Measurements from ENCODE around the gene HJURP.

HJURP gene

DNA sequence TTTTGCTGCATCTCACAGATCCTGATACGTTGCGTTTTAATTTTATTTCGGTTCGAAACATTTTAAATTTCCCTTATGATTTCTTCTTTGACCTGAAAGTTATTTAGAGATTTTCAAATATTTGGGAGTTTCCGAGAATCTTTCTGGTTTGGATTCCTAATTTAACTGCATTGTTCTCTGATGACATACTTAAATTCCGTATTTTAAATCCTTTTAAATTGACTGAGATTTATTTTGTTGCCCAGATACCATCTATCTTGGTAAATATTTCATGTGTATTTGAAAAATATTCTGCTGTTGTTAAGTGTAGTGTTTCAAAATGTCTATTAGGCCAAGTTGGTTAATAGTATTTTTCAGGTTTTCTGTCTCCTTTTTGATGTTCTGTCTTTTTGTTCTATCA is 38.5 kb downstream of the HJURP start:
- DNase-seq (ENCODE audit: low spot score) = no peak

DNA sequence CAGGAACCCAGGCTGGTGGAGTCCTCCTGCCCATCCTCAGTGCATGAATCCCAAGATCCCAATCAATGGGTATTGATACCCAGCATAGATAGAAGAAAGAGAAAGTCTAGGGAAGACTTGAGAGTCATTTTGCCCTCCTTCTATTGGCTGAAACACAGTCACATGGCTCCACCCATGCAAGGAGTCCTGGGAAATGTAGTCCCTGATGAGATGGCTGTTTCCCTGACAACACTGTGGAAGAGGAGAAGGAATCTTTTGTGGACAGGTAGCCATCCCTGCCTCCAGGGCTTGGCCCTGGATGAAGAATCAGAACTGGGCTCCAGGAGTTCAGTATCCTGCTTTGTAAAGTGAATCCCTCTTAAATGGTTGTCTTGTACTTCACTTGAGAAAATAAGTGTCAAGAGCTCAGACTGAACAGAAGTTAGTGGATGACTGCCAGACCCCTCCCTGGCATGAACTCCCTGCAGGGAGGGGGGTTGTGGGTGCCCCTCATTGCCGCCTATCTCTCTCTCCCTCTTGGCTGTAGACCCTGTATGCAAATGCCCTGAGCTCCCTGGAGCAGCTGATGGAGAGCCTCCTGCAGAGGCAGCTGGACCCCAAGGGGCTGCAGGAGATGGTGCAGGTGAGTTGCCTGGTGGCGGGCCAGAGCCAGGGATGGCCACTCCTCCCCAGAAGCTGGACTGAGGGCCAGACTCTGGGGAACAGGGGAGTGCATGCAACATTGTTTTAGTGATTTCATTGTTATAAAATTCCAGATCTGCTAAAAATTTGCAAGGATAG is 40.1 kb downstream of the HJURP start:
- no peak for DNase-seq (ENCODE audit: low spot score)

DNA sequence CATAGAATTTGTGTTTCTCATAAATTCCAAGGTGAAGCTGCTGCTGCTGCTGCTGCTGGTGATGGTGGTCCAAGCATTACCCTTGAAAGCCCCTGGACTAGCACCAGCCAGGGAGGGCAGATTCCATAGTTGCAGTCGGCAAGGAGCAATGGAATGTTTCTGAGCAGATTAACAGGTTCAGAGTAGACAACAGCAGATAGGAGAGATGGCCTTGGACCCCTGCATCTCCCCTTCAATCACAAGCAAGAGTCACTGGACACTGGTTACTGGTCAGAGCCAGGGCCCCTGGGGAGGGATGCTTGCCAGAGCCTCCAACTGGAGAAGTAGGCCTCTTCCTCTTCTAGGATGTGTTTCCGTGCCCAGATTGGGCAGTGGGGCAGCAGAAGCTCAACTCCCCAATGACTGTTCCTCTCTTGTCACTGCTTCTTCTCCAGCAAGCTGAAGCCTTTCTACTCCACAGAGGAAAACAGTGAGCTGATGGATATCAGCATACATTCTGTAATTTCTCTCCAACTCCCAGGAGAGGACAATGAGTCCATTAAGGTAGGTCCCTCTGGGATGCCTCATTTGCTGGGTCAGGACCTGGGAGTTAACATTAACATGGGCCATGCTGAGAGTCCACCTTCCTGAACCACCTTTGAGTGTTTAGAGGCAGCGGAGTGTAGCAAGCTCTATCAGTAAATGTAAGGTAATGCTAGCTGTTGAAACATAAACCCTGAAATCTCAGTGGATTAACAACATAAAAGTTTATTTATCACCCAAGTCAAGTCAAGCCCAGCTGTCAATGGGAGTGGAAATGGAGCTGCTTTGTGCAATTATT is 40.9 kb downstream of the HJURP start:
- DNase-seq (ENCODE audit: low spot score) = no peak

DNA sequence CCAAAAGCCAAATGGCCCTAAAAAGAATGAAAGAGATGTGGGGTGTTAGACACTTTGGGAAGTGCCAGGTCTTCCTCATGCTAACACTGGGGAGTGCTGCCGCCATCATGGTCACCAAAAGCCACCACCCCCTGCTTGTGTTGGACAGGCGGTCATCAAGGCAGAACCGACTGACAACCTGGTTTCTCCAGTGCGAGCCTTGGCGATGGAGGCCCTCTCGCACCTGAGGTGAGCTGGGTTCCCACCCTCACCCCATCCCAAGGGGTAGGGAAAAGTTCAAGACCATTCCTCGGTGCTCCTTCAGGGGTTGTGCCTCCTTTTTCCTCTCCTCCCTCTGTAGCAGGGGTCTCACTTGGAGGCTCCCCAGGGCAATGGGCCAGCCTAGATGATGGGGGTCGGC is 42.6 kb downstream of the HJURP start:
- no peak for DNase-seq (ENCODE audit: low spot score)

DNA sequence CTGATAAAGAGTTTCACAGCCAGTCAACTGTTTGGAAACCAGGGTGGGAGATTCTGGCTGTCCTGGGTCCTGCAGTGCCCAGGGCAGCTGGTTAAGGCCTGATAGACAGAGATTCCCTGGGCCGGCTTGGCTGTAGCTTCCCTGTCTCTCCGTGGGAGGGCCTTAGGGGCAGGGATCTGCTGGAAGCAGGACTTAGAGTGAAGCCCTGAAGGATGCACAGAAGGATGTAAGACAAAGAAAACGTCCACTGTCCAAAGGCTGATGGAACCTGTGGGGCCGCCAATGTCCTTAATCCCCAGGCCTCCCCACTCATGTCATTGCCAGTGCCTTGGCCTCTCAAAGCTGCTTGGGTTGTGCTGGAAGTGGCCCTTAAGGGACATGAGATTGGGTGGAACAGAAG is 43.2 kb downstream of the HJURP start:
- no peak for DNase-seq (ENCODE audit: low spot score)

DNA sequence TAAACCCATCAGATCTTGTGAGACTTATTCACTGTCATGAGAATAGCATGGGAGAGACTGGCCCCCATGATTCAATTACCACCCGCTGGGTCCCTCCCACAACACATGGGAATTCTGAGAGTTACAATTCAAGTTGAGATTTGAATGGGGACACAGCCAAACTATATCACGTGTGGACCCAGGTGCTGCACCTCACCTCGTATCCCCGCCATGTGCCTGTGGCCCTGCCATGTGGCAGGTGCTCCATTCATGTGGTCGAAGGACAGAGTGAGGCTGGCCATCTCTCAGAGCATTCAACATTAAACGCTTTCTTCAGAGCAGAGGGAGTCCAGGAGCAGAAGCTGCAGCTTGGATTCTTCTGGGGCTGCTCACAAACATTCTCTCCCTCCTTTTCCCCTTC is 44.0 kb downstream of the HJURP start:
- DNase-seq (ENCODE audit: low spot score) = no peak

DNA sequence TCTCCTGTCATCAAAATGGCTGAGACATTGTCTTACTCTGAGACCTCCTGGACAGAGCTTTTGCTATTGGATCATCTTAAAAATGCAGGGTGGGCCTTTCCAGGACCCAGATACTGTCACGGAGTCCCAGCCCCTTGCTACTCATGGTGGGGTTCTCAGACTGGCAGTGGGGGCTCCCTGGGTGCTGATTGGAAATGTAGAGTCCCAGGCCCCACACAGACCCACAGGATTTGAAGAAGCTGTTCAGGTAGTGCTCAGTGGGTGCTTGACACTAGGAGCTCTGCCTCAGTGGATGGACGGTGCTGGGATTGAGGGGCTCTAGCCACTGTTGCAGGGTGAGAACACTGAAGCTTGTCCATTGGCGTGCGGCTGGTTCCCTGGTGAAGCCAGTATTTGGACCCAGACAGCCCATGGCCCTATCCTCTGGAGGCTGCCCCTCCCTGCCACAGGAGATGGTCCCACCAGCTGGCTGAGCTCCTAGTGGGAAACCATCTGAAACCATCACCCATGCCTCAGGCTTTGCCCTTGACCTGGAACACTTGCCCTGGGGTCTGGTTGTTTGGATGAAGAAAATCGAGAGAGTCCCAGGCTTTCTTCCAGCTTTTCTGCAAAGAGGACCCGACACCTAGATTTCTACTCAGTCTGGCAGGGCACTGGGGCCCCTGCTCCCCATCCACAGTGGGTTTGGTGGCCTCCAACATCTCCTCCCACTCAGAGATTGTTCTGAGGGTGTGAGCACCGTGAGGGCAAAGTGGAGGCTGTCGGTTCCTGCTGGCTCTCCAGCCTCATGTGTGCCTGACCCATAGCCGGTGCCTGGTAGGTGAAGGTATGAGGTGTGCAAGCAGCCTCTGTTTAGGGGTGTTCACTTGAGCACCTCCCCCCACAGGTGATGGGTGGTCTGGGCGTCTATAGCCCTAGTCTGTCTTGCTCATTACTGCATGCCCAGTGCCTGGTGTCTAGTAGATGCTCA is 46.1 kb downstream of the HJURP start:
- no peak for DNase-seq (ENCODE audit: low spot score)

DNA sequence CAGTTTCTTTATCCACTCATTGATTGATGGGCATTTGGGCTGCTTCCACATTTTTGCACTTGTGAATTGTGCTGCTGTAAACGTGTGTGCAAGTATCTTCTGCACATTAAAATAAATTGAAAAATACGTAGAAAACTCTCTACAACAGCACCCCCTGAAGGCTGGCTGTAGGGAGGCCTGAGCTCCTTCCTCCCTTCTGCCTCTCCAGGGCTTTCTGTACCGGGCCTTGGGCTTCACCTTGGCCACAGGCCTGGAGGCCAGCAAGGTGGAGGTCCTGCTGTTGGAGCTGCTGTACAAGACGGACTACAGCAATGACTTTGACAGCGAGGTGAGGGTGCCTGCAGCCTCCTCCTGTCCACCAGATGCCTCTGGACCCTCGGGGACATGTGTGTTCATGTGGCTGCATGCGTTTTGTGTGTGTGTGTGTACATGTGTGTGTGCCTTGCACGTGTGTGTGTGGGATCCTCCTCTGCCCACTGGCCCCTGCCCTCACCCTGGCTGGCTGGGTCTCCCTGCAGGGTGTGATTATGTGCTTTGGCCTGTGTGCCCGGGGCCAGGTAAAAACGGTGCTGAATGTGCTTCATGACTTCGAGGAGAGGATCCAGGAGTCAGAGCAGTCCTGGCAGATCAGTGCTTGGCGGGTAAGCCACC is 47.0 kb downstream of the HJURP start:
- no peak for DNase-seq (ENCODE audit: low spot score)

DNA sequence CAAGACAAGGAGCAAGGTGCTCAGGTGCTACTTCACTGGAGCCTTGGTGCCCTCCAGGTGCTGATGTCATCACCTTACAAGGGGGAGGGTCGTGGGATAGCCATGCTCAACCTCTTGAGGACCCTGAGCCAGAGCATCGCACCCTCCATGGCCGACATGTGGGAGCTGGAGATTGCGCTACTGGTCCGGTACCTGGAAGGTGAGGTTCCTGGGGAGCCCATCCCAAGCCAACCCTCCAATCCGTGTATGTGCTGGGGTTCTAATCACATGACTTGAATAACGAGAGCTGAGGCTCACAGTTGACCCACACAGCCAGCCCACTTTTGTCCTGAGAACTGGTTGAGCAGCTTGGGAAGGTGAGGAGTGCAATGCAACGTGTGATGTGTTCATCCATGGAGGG is 50.3 kb downstream of the HJURP start:
- no peak for DNase-seq (ENCODE audit: low spot score)

DNA sequence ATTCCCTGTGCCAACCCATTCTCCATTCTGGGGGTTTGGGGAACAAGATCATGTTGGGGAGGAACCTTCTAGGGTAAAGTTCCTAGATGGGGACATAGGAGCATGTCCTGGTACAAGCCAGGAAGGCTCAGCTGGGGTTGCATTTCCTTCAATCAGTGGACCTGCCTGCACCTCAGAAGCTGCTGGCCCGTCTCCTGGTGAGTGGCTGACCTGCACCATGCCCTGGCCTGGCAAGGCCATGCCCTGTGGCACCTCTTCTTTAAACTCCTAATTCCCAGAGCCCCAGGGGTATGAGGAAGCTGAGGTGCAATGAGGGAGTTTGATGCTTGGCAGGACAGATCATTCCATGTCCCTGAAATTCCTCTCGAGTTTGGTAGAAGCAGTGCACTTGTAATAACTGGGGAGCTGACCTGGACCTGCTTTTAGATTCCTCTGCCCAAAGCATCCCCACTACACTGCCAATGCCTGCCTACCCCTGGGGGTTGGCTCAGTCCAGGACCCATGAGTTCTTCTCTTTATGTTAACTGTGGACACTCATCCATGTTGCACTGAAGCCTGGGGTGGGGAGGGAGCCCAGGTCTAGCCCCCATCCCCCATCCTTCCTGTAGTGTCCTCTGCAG is 50.9 kb downstream of the HJURP start:
- no peak for DNase-seq (ENCODE audit: low spot score)

DNA sequence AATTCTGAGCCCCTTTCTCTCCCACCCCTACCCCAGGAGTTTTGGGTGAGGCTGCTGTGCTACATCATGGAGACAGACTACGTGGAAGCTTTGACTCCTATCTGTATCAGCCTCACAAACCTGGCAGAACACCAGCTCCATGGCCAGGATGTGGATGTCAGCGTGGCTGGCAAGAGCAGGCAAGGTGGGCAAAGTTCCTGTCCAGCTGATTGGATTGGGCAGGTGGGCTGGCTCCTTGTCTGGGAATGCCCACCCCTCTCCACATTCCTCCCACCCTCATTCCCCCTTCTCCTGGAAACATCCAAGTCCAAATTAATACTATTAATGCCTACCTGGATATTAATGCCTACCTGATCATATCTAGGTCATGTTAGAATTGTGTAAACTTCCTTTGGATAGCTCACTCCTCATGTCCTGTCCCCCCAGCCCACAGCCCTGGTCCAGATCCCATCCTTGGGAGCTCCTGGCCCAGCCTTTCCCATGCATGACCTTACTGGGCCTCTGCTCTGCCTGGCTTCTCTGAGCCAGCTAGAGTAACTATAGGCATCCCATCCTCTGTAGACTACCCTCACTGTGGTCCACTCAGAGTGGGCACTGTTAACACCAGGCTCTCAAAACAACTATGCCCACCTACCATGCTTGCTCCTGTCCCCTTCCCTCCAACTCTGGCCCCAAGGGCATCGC is 52.1 kb downstream of the HJURP start:
- no peak for DNase-seq (ENCODE audit: low spot score)

DNA sequence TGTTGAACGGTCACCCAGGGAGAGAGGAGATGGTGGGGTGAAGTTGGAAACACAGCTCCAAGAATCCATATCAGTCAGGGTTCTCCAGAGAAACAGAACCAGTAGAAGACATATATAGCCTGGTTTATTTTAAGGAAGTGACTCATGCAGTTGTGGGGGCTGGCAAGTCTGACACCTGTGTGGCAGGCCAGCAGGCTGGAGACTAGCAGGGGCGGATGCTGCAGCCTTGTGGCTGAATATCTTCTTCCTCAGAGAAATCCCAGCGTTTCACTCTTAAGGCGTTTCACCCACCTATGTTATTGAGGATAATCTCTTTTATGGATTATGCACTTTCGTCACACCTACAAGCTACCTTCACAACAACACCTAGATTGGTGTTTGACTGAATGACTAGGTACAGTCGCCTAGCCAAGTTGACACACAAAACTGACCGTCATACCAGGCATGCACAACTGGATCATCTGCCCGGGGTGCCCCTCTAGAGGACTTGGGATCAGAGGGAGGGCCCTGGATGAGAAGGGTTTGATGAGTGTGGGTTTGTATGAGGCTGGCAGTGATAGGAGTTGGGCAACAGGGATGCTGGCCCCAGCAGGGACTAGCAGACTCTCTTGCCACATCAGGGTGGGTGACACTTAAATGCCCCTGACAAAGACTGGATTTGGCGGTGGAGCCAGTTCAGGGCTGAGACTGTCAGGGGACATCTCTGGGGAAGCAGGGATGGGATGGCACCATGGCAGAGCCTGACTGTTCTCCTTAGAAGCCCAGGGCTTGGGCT is 52.8 kb downstream of the HJURP start:
- DNase-seq (ENCODE audit: low spot score) = no peak

DNA sequence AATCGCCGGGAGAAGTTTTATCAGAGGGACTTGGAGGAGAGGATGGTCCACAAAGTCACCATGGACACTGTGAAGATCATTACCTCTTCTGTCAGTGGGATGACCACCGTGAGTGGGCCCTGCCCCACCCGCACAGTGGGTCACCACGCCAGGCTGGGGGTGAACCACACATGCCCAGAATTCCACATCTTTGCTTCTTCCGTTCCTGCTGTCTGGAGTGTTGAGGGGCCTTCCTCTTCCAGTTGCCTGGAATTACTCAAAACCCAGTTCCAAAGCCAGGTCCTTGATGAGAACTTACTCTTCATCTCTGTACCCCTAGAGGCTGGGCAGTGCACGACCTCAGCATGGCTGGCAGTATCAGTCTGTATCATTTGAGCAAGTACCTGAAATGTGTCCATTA is 54.1 kb downstream of the HJURP start:
- DNase-seq (ENCODE audit: low spot score) = no peak

DNA sequence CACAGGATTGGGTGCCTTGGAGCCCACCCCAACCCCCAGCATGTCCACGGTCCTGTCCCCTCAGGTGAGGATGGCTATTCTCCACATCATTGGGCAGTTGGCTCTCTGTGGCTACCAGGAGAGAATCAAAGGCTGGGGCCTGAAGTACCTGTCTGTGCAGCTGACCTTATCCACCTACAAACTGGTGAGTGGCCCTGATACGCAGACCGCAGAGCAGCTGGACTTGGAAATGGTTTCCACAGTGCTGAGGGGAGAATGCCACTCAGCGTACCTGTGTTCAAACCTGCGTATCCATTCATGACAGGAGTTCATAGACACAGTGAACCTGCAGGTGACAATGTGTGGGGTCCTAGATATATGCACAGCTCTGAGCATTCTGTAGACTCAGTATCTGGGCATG is 54.6 kb downstream of the HJURP start:
- no peak for DNase-seq (ENCODE audit: low spot score)

DNA sequence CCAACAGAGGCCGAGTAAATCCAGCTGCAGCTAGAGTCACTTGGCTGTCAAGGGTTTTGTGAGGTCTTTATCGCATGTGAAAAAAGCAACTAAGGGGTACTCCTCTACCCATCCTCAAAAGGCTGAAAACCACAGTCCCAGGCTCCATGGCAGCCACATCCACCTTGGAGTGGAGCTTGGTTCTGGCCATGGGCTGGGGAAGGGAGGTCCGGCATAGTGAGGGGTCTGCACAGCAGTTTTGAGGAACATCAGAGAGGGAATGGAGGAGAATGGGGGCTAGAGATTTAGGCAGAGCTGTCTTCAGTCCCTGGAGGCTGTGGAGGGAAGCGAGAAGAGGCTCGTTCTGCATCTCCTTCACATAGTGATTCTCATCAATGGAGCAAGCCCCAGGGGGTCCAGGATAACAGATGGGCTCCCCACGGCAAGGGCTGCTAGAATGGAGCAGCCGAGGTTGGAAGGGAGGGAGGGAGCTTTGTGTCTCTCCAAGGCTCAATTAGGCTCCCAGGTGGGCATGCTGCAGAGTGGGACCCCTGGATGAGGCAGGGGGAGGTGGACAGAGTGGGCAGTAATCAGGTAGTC is 55.2 kb downstream of the HJURP start:
- no peak for DNase-seq (ENCODE audit: low spot score)

DNA sequence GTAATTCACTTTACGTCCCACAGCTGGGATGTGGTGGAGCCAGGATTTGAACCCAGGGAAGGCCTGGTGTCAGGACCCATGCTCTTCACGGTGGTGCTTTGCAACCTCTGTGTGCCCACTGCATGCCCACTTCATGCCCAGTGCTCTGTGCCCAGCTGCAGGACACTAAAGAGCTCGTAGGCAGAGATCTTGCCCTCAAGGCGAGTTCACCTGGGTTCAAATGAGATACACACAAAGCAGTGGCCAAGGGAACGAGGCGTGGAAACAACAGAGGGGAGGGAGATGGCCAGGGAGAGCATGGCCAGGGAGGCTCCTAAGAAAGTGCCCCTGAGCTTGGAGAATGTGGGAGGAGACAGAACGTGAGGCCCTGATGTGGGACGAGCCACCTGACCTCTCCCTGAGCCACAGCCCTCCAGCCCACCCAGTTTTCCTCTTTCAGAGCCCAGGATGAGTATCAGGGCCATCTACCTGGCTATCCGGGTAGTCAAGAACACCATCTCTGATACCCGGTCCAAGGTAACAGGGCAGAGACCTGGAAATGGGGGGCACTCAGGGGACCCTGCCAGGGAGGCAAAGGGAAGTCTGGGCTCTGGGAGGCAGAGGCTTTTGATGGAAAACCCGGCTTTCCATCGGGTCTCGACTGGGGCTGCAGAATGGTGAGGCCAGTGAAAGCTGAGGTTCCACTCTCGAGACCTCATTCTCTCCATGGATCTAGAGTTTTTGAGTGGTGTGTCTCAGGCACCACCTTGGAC is 55.8 kb downstream of the HJURP start:
- DNase-seq (ENCODE audit: low spot score) = no peak

DNA sequence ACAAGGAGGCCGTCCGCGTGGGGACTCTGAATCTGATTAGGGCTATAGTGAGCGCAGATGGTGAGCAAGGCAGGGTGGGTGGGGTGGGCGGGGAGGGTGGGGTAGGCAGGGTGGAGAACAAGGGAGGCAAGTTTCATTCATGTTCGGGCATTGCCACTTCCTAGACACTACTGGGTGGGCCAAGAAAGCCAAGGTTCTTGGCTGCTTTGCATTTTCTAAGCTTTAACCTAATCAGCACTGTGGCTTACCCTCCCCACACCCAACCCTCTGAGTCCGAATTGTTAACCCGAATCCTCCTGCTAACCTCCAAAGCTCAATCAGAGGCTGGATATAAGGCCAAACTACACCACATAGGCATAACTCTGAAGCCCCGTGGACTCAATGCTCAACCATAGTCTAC is 58.1 kb downstream of the HJURP start:
- no peak for DNase-seq (ENCODE audit: low spot score)

DNA sequence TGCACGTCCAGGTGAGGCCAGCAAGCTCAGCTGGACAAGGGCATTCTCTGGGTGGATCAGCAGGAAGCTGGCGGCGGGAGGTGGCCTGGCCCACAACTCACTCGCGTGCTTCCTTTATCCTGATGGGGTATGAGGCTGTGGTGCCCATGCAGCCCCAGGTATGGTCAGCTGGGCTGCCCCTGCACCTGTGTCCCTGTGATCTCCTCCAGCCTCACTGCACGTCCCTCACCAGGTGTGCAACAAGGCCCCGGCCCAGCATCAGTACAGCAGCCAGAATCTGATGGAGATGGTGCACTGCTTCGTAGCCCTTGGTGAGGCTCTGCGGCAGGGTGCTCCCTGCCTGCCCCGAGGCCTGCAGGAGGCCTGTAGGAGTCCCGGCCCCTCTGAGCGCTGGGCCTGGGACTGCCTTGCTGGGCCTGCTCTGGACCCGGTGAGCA is 58.6 kb downstream of the HJURP start:
- DNase-seq (ENCODE audit: low spot score) = no peak

Data from SK-N-DZ (cell line).